Thyroid gland (tissue), 4 donors: ENCODE results near the gene TMEM45A.

ENCODE experiments used
- POLR2A ChIP-seq, 2 donors: fragments of 450-650 bp; IDR thresholded peaks; one replicate each; pipeline ENCODE4 v1.6.1; 2017; ENCODE audit warnings: antibody characterized with exemption in 2 of 2, mild to moderate bottlenecking in 2 of 2, moderate library complexity in 1 of 2
- TF ChIP-seq, protein P1 (sequence below), 6 experiments: fragments of 200-600 bp in 3 of 6; fragments of 450-650 bp in 3 of 6; sonication (generic) in 3 of 6; IDR thresholded peaks; one replicate each; pipeline ENCODE4 v1.5.1; 2016 to 2019; ENCODE audit warnings: antibody characterized with exemption in 6 of 6, mild to moderate bottlenecking in 2 of 6, inconsistent platforms in 1 of 6, moderate library complexity in 1 of 6

DNA sequence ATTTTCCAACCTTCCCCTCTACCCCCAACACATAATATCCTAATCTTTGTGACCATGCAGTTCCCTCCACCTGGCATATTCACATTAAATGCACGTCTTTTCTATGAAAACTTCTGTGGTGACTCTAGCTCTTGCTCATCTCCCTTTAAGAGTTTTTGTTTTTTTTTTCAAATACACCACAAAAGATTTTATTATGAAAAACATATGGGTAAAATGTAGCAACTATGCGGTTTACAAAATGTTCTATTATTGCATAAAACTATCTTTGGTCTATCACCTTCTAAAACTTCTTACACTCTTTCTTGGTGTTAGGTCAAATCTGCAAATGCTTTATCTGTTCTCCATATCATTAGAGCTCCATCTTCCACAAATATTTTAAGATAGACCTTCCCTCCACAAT lies 78.4 kb downstream of the TMEM45A start:
- TF ChIP-seq, protein P1, sequence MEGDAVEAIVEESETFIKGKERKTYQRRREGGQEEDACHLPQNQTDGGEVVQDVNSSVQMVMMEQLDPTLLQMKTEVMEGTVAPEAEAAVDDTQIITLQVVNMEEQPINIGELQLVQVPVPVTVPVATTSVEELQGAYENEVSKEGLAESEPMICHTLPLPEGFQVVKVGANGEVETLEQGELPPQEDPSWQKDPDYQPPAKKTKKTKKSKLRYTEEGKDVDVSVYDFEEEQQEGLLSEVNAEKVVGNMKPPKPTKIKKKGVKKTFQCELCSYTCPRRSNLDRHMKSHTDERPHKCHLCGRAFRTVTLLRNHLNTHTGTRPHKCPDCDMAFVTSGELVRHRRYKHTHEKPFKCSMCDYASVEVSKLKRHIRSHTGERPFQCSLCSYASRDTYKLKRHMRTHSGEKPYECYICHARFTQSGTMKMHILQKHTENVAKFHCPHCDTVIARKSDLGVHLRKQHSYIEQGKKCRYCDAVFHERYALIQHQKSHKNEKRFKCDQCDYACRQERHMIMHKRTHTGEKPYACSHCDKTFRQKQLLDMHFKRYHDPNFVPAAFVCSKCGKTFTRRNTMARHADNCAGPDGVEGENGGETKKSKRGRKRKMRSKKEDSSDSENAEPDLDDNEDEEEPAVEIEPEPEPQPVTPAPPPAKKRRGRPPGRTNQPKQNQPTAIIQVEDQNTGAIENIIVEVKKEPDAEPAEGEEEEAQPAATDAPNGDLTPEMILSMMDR (IDR thresholded peaks at IDR 0.05): no peak
- TF ChIP-seq POLR2A (IDR thresholded peaks at IDR 0.05): no peak
